Muscle of back (tissue), 11 donors: ENCODE results near the gene TAX1BP1. TPM values are rescaled to one million over a fixed set of nuclear protein-coding genes. Genes with fewer than 3 reads are reported as not detected.

Experiments used
- DNase-seq, 3 donors: peaks; one replicate each; pipeline versions ENCODE4 v3.0.0 to v3.0.0-alpha.2; 2013
- polyA plus RNA-seq, 10 donors: library from polyadenylated mRNA; unstranded; fragments of 120-200 nt; gene quantifications; one replicate each; pipeline ENCODE4 v1.2.1, GENCODE V29; 2013; ENCODE audit not compliant: insufficient read length in 10 of 10

Gene TAX1BP1
- polyA plus RNA-seq, 10 donors: 50.3 to 68.8 (median 58.4) TPM

GRCh38 chr7:27777662-27778061 lies 37.7 kb downstream of the TAX1BP1 start:
- DNase-seq: no peak

- no peak for DNase-seq
These were observed 39.9 kb downstream of the TAX1BP1 start for GRCh38 chr7:27779873-27780272.

- DNase-seq: no peak
These were observed 41.2 kb downstream of the TAX1BP1 start for GRCh38 chr7:27781188-27781587.

GRCh38 chr7:27782849-27783248 lies 42.9 kb downstream of the TAX1BP1 start:
- no peak for DNase-seq

- DNase-seq: peak; percentile 24 to 47 (median 25)
These were observed 44.6 kb downstream of the TAX1BP1 start for GRCh38 chr7:27784399-27785053.

GRCh38 chr7:27788437-27788836 lies 48.5 kb downstream of the TAX1BP1 start:
- DNase-seq: no peak

GRCh38 chr7:27793780-27794179 lies 53.8 kb downstream of the TAX1BP1 start:
- no peak for DNase-seq

- no peak for DNase-seq
These were observed 56.0 kb downstream of the TAX1BP1 start for GRCh38 chr7:27795977-27796376.

GRCh38 chr7:27799212-27799611 lies 59.2 kb downstream of the TAX1BP1 start:
- DNase-seq: no peak

- DNase-seq: peak; percentile 35 to 74 (median 42)
These were observed 63.0 kb downstream of the TAX1BP1 start for GRCh38 chr7:27802999-27803398.

GRCh38 chr7:27804139-27804538 lies 64.2 kb downstream of the TAX1BP1 start:
- DNase-seq: no peak

- DNase-seq: peak in 2 of 3 donors; percentile 6 to 29
These were observed 68.7 kb downstream of the TAX1BP1 start for GRCh38 chr7:27808626-27809025.

- DNase-seq: no peak
These were observed 70.2 kb downstream of the TAX1BP1 start for GRCh38 chr7:27810186-27810585.

GRCh38 chr7:27812706-27813105 lies 72.7 kb downstream of the TAX1BP1 start:
- no peak for DNase-seq

GRCh38 chr7:27822245-27822644 lies 82.3 kb downstream of the TAX1BP1 start:
- DNase-seq: no peak

GRCh38 chr7:27825891-27826290 lies 85.9 kb downstream of the TAX1BP1 start:
- peak in 1 of 3 donors; percentile 25 for DNase-seq

- no peak for DNase-seq
These were observed 86.4 kb downstream of the TAX1BP1 start for GRCh38 chr7:27826357-27826756.

GRCh38 chr7:27834179-27834921 lies 94.4 kb downstream of the TAX1BP1 start:
- no peak for DNase-seq

- no peak for DNase-seq
These were observed 95.4 kb downstream of the TAX1BP1 start for GRCh38 chr7:27835376-27835775.

GRCh38 chr7:27836536-27836935 lies 96.6 kb downstream of the TAX1BP1 start:
- DNase-seq: no peak

GRCh38 chr7:27839099-27839498 lies 99.1 kb downstream of the TAX1BP1 start:
- DNase-seq: no peak

- DNase-seq: no peak
These were observed 100.4 kb downstream of the TAX1BP1 start for GRCh38 chr7:27840313-27840712.

GRCh38 chr7:27840760-27841364 lies 100.9 kb downstream of the TAX1BP1 start:
- no peak for DNase-seq
